Keratinocyte (primary cell): ENCODE results near the gene CALML6. TPM values are rescaled to one million over a fixed set of nuclear protein-coding genes. Genes with fewer than 3 reads are reported as not detected.

Experiments
- DNase-seq: peaks from one replicate; pipeline ENCODE4 v3.0.0-alpha.2; 2011; ENCODE audit warnings: low read depth, missing footprints, low spot score
- FAIRE-seq: peaks from 2 replicates; lab custom pipeline; 2011; peaks lifted over from hg19 to GRCh38; lab: Jason Lieb, UNC
- H2AFZ ChIP-seq: 2 replicates; pipeline ENCODE4 v1.6.0; 2012; ENCODE audit warnings: low read length, control low read depth, inconsistent platforms; ENCODE audit not compliant: control insufficient read depth
- H3K27ac ChIP-seq: 2 replicates; pipeline ENCODE4 v1.5.1; 2011; ENCODE audit warnings: low read length; ENCODE audit not compliant: control insufficient read depth, insufficient read depth
- H3K27me3 ChIP-seq: 3 replicates; pipeline ENCODE4 v1.6.0; 2011; ENCODE audit warnings: low read length; ENCODE audit not compliant: control insufficient read depth, insufficient read depth; ENCODE audit errors: extremely low read depth
- H3K36me3 ChIP-seq, 2 experiments: 2 replicates in 1 of 2; 3 replicates in 1 of 2; pipeline ENCODE4 v1.5.1; 2011; ENCODE audit warnings: low read length in 2 of 2, mild to moderate bottlenecking in 1 of 2; ENCODE audit not compliant: control insufficient read depth in 2 of 2, insufficient read depth in 2 of 2; ENCODE audit errors: extremely low read depth in 1 of 2
- H3K4me1 ChIP-seq: 3 replicates; pipeline ENCODE4 v1.5.1; 2011; ENCODE audit warnings: low read length; ENCODE audit not compliant: control insufficient read depth, insufficient read depth; ENCODE audit errors: extremely low read depth
- H3K4me2 ChIP-seq: 3 replicates; pipeline ENCODE4 v1.6.0; 2011; ENCODE audit warnings: low read depth, low read length; ENCODE audit not compliant: control insufficient read depth, insufficient read depth; ENCODE audit errors: extremely low read depth
- H3K4me3 ChIP-seq, 3 experiments: fragments of 200-600 bp in 1 of 3; sonication (generic) in 1 of 3; 2 replicates in 2 of 3; 3 replicates in 1 of 3; pipeline ENCODE4 v1.5.1; 2011 to 2016; ENCODE audit warnings: low read length in 3 of 3, mild to moderate bottlenecking in 3 of 3, control low read depth in 2 of 3, inconsistent platforms in 1 of 3, low read depth in 1 of 3, mixed read lengths in 1 of 3, mixed run types in 1 of 3, moderate library complexity in 1 of 3; ENCODE audit not compliant: control insufficient read depth in 2 of 3, insufficient read depth in 2 of 3; ENCODE audit errors: extremely low read depth in 1 of 3
- H3K79me2 ChIP-seq: 2 replicates; pipeline ENCODE4 v1.6.0; 2012; ENCODE audit warnings: low read length; ENCODE audit not compliant: control insufficient read depth, insufficient read depth
- H3K9ac ChIP-seq: 3 replicates; pipeline ENCODE4 v1.6.0; 2011; ENCODE audit warnings: low read length; ENCODE audit not compliant: control insufficient read depth, insufficient read depth; ENCODE audit errors: extremely low read depth
- H3K9me1 ChIP-seq: 3 replicates; pipeline ENCODE4 v1.6.0; 2011; ENCODE audit warnings: low read length; ENCODE audit not compliant: control insufficient read depth, insufficient read depth; ENCODE audit errors: extremely low read depth
- H3K9me3 ChIP-seq: 2 replicates; pipeline ENCODE4 v1.5.1; 2012; ENCODE audit warnings: low read depth, low read length; ENCODE audit not compliant: control insufficient read depth
- H4K20me1 ChIP-seq: 3 replicates; pipeline ENCODE4 v1.6.0; 2011; ENCODE audit warnings: low read length; ENCODE audit not compliant: control insufficient read depth, insufficient read depth; ENCODE audit errors: extremely low read depth
- CTCF ChIP-seq, 3 experiments: IDR thresholded peaks in 1 of 3; conservative IDR thresholded peaks in 1 of 3; optimal IDR thresholded peaks in 1 of 3; 2 replicates in 2 of 3; 3 replicates in 1 of 3; pipeline versions ENCODE3 to v1.5.1; 2011; ENCODE audit warnings: low read length in 3 of 3, mild to moderate bottlenecking in 3 of 3, moderate library complexity in 2 of 3, control low read depth in 1 of 3, inconsistent platforms in 1 of 3; ENCODE audit not compliant: insufficient read depth in 2 of 3; ENCODE audit errors: extremely low read depth in 1 of 3
- EZH2 ChIP-seq: IDR thresholded peaks from one replicate; pipeline ENCODE4 v1.6.1; 2012; ENCODE audit warnings: inconsistent platforms, mild to moderate bottlenecking, low read length, moderate library complexity
- dilution Hi-C: fragments of 300-500 bp; cut with MboI; formaldehyde crosslinking; loops from one replicate; pipeline ENCODE4 v1.7.0; 2020; ENCODE audit warnings: low sequenced_read_pairs; ENCODE audit not compliant: extremely low pct_ligation_motif_present
- polyA plus RNA-seq, 5 experiments: library from polyadenylated mRNA; depleted of rRNA in 3 of 5; stranded (reverse) in 3 of 5; stranded (forward) in 1 of 5; unstranded in 1 of 5; fragments of >200 nt; gene quantifications; 1 replicate in 1 of 5; 2 replicates in 3 of 5; 3 replicates in 1 of 5; pipeline versions ENCODE4 v1.2.1 to v1.2.3, GENCODE V29; 2011 to 2012; ENCODE audit warnings: missing spikeins in 2 of 5, low read depth in 1 of 5, low replicate concordance in 1 of 5

The CALML6 gene
- polyA plus RNA-seq, 1 donor (not counting 4 experiments of a cell fraction or from before 2014, with no cell fraction given), result 0.08 TPM

GRCh38 chr1:1928231-1929101, 13.4 kb downstream of the CALML6 start:
- H3K9ac ChIP-seq, result no peak overlapping the region
- no peaks in the 10 kb centered on the region for H3K9me3 ChIP-seq
- dilution Hi-C loops, result no loop called here
- no peaks in the 10 kb centered on the region for H4K20me1 ChIP-seq
- H3K4me1 ChIP-seq, result no peaks in the 10 kb centered on the region
- FAIRE-seq (no peak), DNase-seq (no peak)
- peaks cover 45% of the 10 kb centered on the region for H3K27me3 ChIP-seq
- H2AFZ ChIP-seq, result no peak overlapping the region
- no peaks in the 10 kb centered on the region for H3K36me3 ChIP-seq
- H3K4me2 ChIP-seq, result no peak overlapping the region
- H3K27ac ChIP-seq, result no peak overlapping the region
- H3K79me2 ChIP-seq, result no peaks in the 10 kb centered on the region
- TF ChIP-seq EZH2 (no peak), CTCF (optimal IDR thresholded peaks at IDR 0.05 in 1 of 3, IDR thresholded peaks at IDR 0.05 in 1 of 3, conservative IDR thresholded peaks at IDR 0.05 in 1 of 3; ENCODE audit: extremely low read depth in 1 of 3, insufficient read depth in 2 of 3, low read length in 3 of 3) (no peak)
- H3K4me3 ChIP-seq, result no peak overlapping the region
- H3K9me1 ChIP-seq, result no peaks in the 10 kb centered on the region

- no peak overlapping the region for H3K4me2 ChIP-seq
- H4K20me1 ChIP-seq, result no peaks in the 10 kb centered on the region
- no peaks in the 10 kb centered on the region for H3K9me1 ChIP-seq
- peaks cover 1% of the 10 kb centered on the region for H3K9me3 ChIP-seq
- H3K36me3 ChIP-seq, result no peaks in the 10 kb centered on the region
- H3K4me1 ChIP-seq, result no peaks in the 10 kb centered on the region
- peaks cover 45% of the 10 kb centered on the region for H3K27me3 ChIP-seq
- dilution Hi-C loops, result no loop called here
- H3K4me3 ChIP-seq, result no peak overlapping the region
- no peaks in the 10 kb centered on the region for H3K79me2 ChIP-seq
- no peak overlapping the region for H3K27ac ChIP-seq
- TF ChIP-seq EZH2 (no peak), CTCF (optimal IDR thresholded peaks at IDR 0.05 in 1 of 3, IDR thresholded peaks at IDR 0.05 in 1 of 3, conservative IDR thresholded peaks at IDR 0.05 in 1 of 3; ENCODE audit: extremely low read depth in 1 of 3, insufficient read depth in 2 of 3, low read length in 3 of 3) (no peak)
- H3K9ac ChIP-seq, result no peak overlapping the region
- FAIRE-seq, result no peak
- DNase-seq, result no peak
- no peak overlapping the region for H2AFZ ChIP-seq
Measured at GRCh38 chr1:1929102-1929638, 14.1 kb downstream of the CALML6 start.
